HUDEP-2 (cell line): ENCODE results near the gene TRAPPC10.
"Not testable (repeated sequence)": the region's sequence is repeated elsewhere in the genome, so short reads cannot be mapped to it uniquely, and the experiment has no call there.

Source experiments
- DNase-seq, 76 experiments: peaks; one replicate each; lab custom pipeline; 2025; ENCODE audit not compliant: unreplicated experiment in 76 of 76; lab: John Stamatoyannopoulos, UW

TRAPPC10 gene

DNA sequence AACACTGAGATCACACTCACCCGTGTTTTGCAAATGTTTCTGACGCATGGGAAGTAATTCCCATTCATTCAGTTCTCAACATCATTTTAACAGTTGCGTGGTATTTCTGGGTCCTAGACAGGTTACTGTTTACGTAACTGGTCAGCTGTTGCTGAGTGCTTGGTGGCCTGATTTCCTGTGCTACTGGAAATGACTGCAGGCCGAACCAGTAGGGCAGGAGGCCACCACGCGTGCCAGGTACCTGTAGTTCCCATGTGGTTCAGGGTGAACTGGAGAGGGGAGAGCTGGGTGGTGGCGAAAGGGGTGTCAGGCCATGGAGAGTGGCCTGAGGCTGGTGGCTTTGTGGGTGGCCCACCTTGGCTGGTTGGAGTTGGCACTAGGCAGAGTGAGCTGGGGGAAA lies 122.6 kb downstream of the TRAPPC10 start:
- not testable (repeated sequence) for DNase-seq

DNA sequence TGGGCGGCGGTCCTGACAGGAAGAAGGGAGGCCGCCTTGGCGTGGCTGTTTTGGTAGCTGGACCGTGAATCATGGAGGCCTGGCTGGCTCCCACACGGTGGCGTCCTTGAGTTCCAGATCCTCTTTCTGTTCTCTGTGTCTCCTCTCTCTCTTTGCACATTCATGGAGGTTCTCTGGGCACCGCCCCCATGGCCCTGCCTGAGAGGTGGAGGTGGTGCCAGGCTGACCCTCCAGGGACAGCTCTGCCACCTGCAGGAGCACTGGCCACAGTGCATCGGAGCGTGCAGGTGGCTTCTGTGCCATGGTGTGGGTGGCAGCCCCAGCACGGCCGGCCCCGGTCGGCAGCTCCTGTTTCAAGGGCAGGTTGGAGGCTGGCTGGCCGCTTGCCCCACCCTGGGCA lies 125.9 kb downstream of the TRAPPC10 start:
- not testable (repeated sequence) for DNase-seq

DNA sequence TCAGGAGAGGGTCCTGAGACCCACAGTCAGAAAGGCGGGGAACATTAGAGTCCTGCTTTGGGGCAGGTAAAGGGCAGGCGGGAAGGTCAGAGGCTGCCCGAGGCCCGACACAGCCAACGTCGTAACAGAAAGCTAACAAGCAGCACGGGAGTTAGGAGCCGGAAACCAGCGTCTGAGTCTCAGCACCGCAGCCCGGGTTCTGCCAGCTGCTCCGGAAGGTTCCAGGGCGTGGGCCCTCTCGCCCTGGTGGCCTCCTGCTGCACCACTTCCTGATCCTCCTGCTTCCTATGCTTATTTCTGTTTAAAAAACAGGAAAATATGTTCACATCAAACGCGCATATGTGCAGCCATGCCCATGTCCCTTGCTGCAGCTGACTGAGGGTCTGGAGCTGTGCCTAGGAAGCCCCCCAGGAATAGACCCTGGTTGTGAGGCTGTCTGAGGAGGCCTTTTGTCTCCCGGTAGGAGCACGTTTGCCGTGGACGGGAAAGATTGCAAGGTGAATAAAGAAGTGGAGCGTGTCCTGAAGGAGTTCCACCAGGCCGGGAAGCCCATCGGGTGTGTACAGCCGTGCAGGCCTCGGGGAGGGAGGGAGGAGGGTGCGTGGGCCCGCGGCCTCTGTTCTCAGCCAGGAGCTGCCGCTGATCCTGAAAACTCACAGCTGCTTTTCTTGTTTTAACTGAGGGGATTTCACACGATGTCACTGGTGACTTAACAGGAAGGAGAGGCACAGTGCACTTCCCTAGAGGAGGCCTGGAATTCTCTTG lies 127.9 kb downstream of the TRAPPC10 start:
- not testable (repeated sequence) for DNase-seq

DNA sequence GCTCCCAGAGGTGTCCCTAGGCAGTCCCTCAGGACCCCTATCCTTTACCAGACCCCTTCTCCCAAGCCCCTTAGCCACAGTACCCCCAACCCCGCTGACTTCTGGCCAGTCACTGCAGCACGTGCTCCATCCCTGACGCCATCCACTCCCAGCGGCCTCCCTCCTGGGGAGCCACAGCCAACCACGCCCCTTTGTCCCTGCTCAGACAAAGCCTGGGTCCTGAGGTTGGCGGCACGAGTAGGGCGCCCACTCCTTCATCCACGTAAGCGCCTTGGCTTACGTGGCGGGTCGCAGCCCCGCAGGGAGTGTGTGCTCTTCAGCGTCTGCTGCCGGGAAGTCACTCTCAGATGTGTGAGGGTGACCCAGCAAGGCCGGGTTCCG lies 128.4 kb downstream of the TRAPPC10 start:
- not testable (repeated sequence) for DNase-seq

DNA sequence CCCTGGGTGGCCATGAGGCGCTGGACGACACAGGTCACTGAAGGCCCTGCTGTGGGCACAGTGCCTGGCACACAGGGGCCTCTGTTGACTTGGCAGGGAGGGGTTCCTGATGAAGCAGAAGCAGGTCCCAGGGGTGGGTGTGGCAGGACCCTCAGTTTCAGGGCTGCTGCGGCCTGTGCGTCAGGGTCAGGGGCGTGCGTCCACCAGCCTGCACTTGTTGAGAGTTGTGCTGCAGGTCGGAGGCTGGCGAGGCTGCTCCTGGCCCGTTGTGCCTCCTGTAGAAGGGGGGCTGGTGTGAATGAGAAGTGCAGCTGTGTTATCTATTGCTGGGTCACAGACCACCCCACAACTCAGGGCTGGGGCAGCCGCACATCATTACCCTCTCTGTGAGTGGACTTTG lies 130.4 kb downstream of the TRAPPC10 start:
- DNase-seq: not testable (repeated sequence)

DNA sequence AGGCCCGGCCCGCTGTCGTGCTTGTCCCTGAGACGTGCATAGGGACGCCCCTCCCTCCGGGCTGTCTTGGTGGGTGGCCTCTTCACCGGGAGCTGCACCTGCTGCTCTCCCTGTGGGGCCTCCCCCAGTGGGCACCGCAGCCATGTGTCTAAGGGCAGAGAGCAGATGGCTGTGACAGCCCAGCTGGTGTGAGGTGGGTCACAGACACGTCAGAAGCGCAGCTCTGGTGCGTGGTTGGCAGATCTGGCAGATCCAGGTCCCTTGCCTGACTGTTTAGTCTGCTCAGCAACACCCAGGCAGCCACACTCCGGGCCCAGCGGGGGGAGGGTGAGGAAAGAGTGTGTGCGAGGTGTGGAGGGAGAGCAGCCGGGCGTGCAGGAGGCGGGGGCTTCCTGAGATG lies 131.3 kb downstream of the TRAPPC10 start:
- DNase-seq: not testable (repeated sequence)

DNA sequence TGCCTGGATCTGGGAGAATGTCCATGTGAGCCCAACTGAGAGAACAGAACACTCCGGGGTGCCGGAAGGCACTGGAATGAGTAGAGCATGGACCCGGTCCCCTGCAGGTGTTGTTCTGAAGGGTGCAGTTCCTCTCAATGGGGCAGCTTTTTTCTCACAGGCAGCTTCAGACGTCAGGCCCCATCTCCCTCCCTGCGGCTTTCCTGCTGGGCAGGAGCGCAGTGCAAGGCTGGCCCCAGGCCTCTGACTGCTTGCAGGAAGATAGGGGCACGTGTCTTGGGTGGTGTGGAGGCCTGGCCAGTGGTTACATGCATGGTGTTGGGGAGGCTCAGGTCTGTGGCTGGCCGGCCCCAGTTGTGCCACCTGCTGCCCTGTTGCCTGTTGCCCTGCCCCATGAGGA lies 131.9 kb downstream of the TRAPPC10 start:
- DNase-seq: not testable (repeated sequence)

DNA sequence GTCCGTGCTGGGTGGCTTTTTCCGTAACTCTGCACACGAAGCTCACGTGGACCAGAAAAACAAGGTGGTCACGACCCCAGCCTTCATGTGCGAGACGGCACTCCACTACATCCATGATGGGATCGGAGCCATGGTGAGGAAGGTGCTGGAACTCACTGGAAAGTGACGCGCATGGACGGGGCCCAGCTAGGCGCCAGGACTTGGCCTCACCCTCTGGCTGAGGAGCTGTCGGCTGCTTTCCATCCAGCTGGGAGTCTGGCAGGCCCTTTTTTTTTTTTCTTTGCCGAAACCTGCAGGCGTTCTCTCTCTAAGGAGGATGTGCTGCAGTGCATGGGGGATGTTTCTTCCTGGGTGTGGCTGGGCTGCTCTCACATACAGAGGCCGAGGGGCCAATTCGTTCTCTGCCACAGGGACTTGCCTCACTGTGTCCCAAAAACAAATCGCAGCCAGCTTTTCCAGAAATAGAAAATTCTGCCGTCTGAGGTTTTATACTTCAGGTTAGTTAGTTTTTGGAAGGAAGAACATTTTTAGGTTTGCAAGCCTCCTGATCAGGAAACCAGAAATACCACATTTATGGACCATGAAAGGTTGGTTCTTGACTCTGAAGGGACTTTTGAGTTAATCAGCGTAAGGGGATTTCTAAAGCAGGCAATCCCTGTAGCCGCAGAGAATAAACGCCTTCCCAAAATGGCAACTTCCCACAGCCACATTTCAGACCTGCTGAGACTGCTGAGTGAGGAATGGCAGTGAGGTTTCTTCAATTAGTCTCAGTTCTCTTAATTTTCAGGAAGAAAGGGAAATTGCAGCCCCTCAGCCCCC lies 132.9 kb downstream of the TRAPPC10 start:
- not testable (repeated sequence) for DNase-seq

DNA sequence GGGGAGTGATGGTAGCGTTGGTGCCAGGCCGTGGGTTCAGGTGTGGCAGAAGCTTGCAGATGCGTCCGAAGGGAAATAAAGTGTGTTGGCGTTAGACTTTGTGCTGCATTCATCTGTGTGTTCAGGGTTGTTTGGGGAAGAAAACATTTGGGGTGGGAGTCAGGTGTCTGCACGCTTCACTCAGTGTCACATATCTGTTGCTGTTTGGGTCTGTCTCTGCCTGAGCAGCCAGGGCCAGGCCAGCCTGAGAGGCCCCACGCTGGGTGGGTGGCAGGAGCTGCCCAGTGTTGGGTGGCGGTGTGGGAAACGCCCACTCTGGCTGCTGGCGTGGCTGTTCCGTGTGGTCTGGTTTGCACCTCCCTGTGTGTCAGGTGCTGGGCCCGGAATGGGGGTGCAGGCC lies 133.5 kb downstream of the TRAPPC10 start:
- DNase-seq: not testable (repeated sequence)

DNA sequence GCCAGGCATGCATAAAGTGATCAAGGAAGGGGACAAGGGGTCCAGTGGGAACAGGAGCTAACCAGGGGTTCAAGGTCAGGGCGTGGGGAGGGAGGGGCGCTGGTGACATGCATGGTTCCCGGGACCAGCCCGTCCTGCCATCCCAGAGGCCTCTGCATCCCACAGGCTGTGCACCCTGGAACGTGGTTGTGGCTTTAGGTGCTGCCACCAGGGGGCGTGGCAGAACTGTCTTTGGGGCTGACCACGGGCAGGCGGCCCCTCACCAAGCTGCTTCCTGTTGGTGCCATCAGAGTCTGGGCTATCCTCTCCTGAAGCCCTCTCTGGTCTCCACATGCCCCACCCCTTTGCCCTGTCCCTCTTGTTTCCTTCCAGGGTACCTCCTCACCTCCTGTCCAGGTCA lies 135.0 kb downstream of the TRAPPC10 start:
- DNase-seq: not testable (repeated sequence)

DNA sequence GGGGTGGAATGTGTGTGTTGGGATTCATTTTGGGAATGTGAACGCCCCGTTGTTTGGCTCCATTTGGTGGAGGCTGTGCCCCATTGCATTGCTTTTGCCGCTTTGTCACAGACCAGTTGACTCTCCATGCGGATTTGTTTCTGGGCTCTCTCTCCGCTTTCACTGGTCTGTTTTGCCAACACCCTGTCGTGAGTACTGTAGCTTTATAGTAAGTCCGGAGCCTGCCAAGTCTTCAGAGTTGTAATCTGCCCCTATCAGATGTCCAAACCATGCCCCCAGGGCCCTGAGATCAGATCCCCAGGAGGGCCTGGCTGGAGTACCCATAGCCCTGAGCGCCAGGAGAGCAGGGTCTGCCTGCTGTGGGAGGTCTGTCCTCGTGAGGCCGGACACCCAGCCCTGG lies 138.1 kb downstream of the TRAPPC10 start:
- not testable (repeated sequence) for DNase-seq

DNA sequence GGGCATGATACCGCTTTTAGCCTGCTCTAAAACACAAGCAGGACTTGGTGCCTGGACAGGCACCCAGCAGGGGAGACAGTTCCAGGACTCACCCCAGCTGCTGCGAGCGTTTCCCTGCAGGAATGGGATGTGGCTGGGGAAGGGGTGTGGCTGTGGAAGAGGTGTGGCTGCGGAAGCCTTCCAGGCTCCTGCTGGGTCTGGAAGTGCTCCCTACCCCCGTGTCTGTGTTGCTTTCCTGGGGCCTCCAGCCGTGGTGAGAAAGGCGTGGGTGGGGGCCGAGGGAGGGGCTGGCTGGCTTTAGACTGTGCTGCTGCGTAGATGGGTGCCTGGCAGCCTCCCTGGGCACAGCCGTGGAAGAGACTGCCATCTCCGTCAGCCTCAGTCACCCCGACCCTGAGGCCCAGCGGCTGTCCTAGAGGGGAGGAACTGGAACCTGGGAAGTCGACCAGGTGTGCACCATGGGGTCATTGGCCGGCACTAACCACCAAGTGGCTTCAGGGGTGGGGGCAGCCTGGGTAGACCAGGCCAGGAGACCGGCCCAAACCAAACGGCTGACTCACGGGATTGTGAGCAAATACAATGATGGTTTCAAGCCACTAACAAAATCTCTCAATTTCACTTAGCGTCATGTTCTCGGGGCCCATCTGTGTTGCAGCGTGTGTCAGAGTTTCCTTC lies 141.2 kb downstream of the TRAPPC10 start:
- DNase-seq: not testable (repeated sequence)

DNA sequence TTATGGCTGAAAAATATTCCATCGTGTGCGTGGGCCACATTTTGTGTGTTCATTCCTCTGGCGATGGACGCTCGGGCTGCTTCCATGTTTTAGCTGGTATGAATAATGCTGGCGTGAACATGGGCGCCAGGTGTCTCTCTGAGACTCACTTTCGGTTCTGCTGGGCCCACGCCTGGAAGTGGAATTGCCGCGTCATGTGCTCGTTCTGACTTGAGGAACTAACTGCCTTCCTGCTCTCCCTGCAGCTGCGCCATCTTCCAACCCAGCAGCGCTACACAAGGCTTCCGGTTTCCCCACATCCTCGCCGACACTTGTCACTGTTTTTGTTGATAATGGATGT lies 141.8 kb downstream of the TRAPPC10 start:
- not testable (repeated sequence) for DNase-seq

DNA sequence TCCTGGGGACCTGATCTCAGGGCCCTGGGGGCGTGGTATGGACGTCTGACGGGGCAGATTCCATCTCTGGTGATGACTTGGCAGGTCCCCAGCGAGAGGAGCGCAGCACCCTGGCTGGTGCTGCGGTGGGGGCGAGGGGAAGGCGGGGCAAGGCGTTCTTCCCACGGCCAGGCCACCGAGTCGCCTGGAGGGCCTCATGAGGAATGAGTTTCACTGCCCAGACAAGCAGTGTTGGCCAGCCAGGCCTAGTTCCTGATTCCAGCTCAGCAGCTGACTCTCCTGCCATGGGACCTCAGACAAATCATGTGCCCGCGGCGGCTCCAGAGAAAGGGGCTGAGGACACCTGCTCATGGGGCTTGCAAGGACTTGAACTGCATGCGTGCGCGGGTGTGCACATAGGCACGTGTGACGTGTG lies 142.7 kb downstream of the TRAPPC10 start:
- DNase-seq: not testable (repeated sequence)

DNA sequence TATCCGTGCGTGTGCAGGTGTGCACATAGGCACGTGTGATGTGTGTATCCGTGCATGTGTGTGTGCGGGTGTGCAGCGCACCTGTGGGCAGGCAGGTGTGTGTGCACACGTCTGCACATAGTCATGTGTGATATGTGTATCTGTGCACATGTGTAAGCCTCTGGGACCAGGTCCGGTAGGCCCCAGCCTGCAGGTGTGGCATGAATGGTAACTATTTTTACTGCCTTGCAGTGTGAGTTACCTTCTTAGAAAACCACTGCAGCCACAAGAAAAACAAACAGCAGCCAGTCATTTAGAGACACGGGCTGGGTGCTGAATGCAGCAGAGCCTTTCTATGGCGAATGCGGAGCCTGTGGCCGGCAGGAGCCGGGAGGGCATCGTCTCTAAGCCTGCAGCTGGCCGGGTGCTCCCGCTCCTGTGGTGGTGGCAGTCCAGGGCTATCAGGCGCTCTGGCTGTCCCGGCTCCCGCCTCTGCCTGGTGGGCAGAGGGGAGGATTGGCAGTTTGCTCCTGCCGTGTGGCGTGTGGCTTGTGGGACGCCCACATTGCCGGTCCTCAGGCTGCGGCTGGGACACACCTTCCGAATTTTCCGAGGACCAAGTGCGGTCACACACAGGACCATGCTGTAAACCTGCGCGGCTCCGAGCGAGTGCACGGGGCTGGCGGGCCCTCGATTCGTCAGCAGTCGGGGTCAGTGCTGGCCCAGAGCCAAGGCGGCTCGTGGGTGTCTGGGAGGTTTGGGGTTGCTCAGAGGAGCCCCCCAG lies 143.3 kb downstream of the TRAPPC10 start:
- not testable (repeated sequence) for DNase-seq

DNA sequence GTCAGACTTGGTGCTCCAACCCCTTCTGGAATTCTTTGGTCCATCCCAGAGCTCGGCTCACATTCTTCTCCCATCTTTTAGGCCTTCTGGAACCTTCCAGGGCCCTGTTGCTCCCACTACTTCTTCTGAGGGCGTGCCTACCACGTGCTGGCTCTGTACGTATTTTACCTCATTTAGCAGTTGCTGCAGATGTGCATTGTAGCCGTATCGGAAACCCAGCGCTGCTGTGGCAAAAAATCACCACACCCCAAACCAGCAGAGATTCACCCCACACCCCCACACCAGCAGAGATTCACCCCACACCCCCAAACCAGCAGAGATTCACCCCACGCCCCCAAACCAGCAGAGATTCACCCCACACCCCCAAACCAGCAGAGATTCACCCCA lies 143.9 kb downstream of the TRAPPC10 start:
- DNase-seq: not testable (repeated sequence)
